Stimulated activated CD4-positive, alpha-beta T cell treated with anti-CD3 and anti-CD28 coated beads, Interleukin-15, amount 100 ng/mL, for 1 hour (primary cell): ENCODE results near the gene SPTBN2.
A peak's percentile ranks its signal among the peaks of the same experiment; 100 is the strongest.
"Not testable (repeated sequence)": the region's sequence is repeated elsewhere in the genome, so short reads cannot be mapped to it uniquely, and the experiment has no call there.

Experiments
- DNase-seq, 2 donors: peaks; one replicate each; pipeline ENCODE4 v3.0.0-alpha.2; 2020; ENCODE audit warnings: low read depth in 1 of 2, low spot score in 1 of 2

Gene SPTBN2

GRCh38 chr11:66641834-66642233 lies 87.2 kb downstream of the SPTBN2 start:
- no peak for DNase-seq

GRCh38 chr11:66639814-66640340 lies 89.1 kb downstream of the SPTBN2 start:
- DNase-seq = not testable (repeated sequence)

- DNase-seq = no peak
These were observed 89.8 kb downstream of the SPTBN2 start for GRCh38 chr11:66639066-66639813.

GRCh38 chr11:66638177-66639065 lies 90.6 kb downstream of the SPTBN2 start, which contains the start of gene RBM4:
TSS of gene RBM4 (plus strand) at chr11:66638703. CDS start at chr11:66639712, 1,009 bp downstream.
- DNase-seq = peak; percentile 79 to 91

GRCh38 chr11:66637557-66638176 lies 91.3 kb downstream of the SPTBN2 start:
- no peak for DNase-seq

GRCh38 chr11:66636411-66636810 lies 92.6 kb downstream of the SPTBN2 start:
- DNase-seq = no peak
